ENCODE data around the gene FHL2. TPM values are rescaled to one million over a fixed set of nuclear protein-coding genes. Genes with fewer than 3 reads are reported as not detected.

The FHL2 gene
- total and polyA plus RNA-seq, 4 donors: 3.9 to 9.0 (median 6.5) TPM

- Histone ChIP-seq H3K4me1 (ENCODE audit: control insufficient read depth in 4 of 4, insufficient read depth in 4 of 4, low read length in 3 of 4) (no peaks in the 10 kb centered on the region), H3K4me3 (ENCODE audit: low read depth in 1 of 3, low read length in 3 of 3) (no peak overlapping the region), H3K36me3 (ENCODE audit: control insufficient read depth in 4 of 4, insufficient read depth in 3 of 4, low read depth in 1 of 4, low read length in 3 of 4) (peaks cover 0 to 8% (median under 1%) of the 10 kb centered on the region in 4 donors), H3K9ac (ENCODE audit: low read depth in 1 of 2, low read length in 2 of 2) (no peak overlapping the region), H3K27me3 (ENCODE audit: control insufficient read depth in 4 of 4, insufficient read depth in 4 of 4, low read length in 3 of 4) (no peaks in the 10 kb centered on the region), H3K27ac (ENCODE audit: low read depth in 1 of 2, low read length in 2 of 2) (no peak overlapping the region), H3K9me3 (ENCODE audit: control insufficient read depth in 4 of 4, low read length in 3 of 4) (no peaks in the 10 kb centered on the region)
- no peak for DNase-seq (ENCODE audit: low spot score)
- TF ChIP-seq EGR1 (IDR thresholded peaks at IDR 0.05; ENCODE audit: low read depth in 2 of 2) (no peak), ZBTB33 (IDR thresholded peaks at IDR 0.05) (no peak), CTCF (IDR thresholded peaks at IDR 0.05; ENCODE audit: low read depth, low read length, missing input control) (no peak), GABPA (IDR thresholded peaks at IDR 0.05 in 1 of 2, conservative IDR thresholded peaks at IDR 0.05 in 1 of 2) (no peak), TAF1 (conservative IDR thresholded peaks at IDR 0.05) (no peak), ATF3 (IDR thresholded peaks at IDR 0.05) (no peak), YY1 (IDR thresholded peaks at IDR 0.05) (no peak), MAX (IDR thresholded peaks at IDR 0.05) (no peak), RAD21 (IDR thresholded peaks at IDR 0.05) (no peak), FOXA1 (IDR thresholded peaks at IDR 0.05) (no peak), NR2F2 (IDR thresholded peaks at IDR 0.05) (no peak), REST (IDR thresholded peaks at IDR 0.05) (no peak), HNF4G (IDR thresholded peaks at IDR 0.05) (no peak), FOXA2 (IDR thresholded peaks at IDR 0.05) (no peak), RXRA (IDR thresholded peaks at IDR 0.05) (no peak), SP1 (IDR thresholded peaks at IDR 0.05) (no peak)
- 85% methylated on average over 14 of the region's 14 CpGs for WGBS
These were observed 17.7 kb downstream of the FHL2 start for GRCh38 chr2:105381101-105381668.
